ENCODE measurements around the gene NDUFS3.
"Not testable (repeated sequence)": the region's sequence is repeated elsewhere in the genome, so short reads cannot be mapped to it uniquely, and the experiment has no call there.

Gene NDUFS3

DNA sequence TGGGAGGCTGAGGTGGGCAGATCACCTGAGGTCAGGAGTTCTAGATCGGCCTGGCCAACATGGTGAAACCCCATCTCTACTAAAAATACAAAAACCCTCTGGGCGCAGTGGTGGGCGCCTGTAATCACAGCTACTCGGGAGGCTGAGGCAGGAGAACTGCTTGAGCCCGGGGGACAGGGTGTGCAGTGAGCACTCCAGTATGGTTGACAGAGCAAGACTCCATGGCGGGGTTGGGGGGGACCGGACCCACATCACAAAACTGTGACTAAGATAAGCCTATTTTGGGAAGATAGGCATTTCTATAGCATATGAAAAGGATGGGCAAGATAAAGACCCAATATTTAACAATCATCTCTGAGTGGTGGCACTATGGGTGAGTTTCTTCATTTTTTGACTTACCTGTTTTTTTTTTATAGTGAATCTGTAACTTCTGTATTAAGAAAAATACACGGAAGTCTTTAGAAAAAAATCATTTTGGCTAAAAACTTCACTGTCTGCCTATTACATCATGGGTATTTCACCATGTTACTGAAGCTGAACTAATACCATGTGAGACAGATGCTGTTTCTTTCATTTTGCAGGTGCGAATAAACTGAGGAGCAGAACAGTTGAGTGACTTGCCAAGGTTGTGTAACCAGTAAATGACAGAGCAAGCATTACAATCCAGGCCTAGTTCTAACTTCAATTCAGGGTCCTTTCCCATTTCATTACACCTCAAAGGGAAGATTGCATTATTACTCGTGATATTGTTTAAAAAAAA, 28.4 kb upstream of the NDUFS3 start:
- DNase-seq: peak in 1 of 2 experiments; percentile 63

DNA sequence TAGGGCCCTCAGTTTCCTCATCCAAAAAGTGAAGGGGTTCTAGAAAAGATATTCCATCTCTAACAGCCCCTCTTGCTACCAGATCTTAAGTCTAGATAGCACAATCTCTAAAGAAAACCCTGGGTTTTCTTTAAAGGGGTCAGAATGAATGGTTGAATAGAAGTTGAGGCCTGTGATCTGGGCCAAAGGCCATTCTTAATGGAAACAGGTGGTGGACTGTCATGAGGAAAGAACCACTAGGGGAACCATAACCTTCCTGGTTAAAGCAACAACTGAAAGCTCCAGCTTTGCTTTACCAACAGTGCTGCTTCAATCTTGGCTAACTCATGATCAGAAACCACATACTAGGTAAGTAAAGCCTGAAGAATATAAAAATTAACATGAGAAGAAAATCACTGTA, 27.8 kb upstream of the NDUFS3 start:
- DNase-seq: peak; percentile 34 to 50

More for the DNA sequence above, 28.4 kb upstream of the NDUFS3 start:
- TF ChIP-seq GATA1 (IDR thresholded peaks at IDR 0.05; ENCODE audit: low read depth, low read length): no peak
- no peak for TF ChIP-seq POLR2A (IDR thresholded peaks at IDR 0.05; ENCODE audit: low read length)

DNA sequence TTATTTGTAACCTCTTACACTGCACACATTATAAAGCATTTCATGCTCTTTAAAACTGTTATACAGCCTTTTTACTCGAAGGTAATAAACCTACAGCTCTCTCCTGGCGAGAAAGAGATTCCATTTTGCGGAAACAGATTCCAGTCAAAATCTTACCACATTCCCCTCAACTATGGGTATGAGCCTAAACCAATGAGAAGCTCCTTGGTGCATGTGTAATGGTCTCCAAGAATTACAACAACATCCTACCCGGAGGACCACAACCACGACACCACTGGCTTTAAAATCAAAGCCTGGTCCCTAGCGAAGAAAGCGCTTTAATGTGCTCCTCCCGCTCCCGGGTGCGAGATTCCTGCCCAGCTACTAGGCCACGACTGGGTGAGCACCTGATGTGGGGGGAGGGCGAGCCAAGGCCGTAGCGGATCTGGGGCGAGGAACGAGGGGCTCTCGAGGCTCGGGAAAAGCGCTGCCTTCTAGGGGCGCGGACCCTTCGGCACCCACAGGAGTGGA, 26.8 kb upstream of the NDUFS3 start:
- DNase-seq: peak in 1 of 2 experiments; percentile 50

More for the DNA sequence above, 27.8 kb upstream of the NDUFS3 start:
- TF ChIP-seq GATA1 (IDR thresholded peaks at IDR 0.05; ENCODE audit: low read depth, low read length) (no peak), POLR2A (IDR thresholded peaks at IDR 0.05; ENCODE audit: low read length) (no peak)

DNA sequence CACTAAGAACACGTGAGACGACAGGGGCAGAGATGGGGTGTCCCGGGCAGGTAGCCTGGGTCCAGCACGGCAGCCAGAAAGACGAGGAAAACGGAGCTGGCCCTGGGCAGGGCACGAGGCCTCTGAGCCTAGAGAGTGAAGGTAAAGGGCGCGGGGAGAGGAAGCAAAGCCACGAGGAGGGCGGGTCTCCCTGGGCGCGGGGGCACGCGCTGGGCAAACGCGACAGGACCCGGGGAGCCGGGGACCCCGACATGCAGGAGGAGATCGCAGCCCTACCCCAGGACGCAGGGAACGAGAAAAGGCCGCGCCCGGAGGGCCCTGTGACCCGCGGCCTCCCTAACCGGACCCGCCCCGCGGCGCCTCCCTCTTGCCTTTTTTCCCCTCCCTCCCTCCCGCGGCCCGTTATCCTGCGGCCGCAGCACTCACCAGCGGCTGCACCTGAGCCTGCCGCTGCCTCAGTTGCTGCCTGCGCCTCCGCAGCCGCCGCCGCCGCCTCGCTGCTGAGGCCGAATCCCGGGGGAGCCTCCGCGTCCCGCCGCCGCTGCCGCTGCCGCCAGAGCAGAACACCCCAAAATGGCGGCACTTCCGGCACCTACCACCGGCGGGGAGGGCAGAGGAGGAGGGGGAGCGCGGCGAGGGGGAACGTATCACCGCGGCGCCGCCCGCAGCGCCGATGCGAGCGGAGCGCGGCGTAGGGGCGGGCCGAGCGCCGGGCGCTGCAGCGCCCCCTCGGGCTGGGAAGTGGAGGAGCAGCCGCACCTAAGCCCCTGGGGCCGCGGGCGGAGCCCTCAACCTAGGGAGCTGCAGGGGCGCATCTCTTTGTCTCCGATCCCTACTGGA, 26.1 kb upstream of the NDUFS3 start, which contains the start of gene CELF1:
CELF1 (minus strand) TSS at position 567 of the 840 bp plus-strand sequence. CDS start 53,609 bp downstream, outside the sequence.
- peak; percentile 93 to 96 for DNase-seq
- TF ChIP-seq POLR2A (IDR thresholded peaks at IDR 0.05; ENCODE audit: low read length) (peak; percentile 29), GATA1 (IDR thresholded peaks at IDR 0.05; ENCODE audit: low read depth, low read length) (no peak)

More for the DNA sequence above, 26.8 kb upstream of the NDUFS3 start:
- no peak for TF ChIP-seq GATA1 (IDR thresholded peaks at IDR 0.05; ENCODE audit: low read depth, low read length)
- no peak for TF ChIP-seq POLR2A (IDR thresholded peaks at IDR 0.05; ENCODE audit: low read length)

DNA sequence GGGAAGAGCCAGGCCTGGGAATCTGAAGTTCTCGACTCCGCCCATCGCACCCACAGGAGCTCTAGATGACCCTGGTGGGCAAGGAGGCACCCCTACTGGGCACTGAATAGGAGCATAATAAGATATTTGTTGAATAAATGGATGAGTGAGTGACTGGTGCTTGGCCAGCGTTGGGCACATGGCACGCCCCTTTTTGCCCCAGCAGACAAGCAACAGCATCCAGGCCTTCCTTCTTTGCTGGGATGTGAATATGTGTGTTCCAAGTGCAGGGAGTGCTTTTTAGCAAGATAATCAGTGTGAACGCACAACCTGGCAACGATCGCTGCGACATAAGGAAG, 25.5 kb upstream of the NDUFS3 start:
- no peak for DNase-seq
- TF ChIP-seq POLR2A (IDR thresholded peaks at IDR 0.05; ENCODE audit: low read length) (no peak), GATA1 (IDR thresholded peaks at IDR 0.05; ENCODE audit: low read depth, low read length) (no peak)

DNA sequence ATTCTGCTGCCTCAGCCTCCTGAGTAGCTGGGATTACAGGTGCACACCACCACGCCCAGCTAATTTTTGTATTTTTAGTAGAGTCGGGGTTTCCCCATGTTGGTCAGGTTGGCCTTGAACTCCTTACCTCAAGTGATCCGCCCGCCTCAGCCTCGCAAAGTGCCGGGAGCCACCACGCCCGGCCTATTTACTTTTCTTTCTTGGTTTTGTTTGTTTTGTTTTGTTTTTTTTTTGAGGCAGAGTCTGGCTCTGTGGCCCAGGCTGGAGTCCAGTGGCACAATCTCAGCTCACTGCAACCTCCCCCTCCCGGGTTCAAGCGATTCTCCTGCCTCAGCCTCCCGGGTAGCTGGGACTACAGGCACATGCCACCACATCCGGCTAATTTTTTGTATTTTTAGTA, 21.9 kb upstream of the NDUFS3 start:
- not testable (repeated sequence) for DNase-seq

DNA sequence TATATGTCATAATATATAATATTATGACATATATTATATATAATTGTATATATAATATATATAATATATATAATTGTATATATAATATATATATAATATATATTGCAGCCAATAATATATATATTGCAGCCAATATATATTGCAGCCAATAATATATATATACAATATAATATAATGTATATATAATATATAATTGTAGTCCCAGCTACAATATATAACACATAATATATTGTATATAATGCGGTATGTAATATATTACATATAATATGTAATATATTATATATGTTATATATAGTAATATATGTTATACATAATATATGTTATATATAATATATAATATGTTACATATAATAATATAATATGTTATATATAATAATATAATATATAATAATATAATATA, 20.2 kb upstream of the NDUFS3 start:
- no peak for DNase-seq
- TF ChIP-seq POLR2A (IDR thresholded peaks at IDR 0.05; ENCODE audit: low read length) (no peak), GATA1 (IDR thresholded peaks at IDR 0.05; ENCODE audit: low read depth, low read length) (no peak)

DNA sequence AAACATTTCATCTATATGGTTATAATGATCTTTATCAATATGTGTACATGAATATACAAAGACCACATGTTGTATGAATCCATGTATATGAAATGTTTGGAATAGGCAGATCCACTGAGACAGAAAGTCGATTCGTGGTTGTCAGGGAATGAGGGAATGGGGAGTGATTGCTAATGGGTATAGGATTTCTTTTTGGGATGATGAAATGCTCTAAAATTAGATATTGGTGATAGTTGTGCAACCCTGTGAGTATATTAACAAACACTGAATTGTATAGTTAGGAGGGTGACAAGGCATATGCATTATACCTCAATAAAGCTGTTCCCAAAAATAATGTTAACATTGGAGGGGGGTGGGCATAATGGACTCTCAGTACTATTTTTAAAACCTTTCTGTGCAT, 18.4 kb upstream of the NDUFS3 start:
- DNase-seq: no peak
- TF ChIP-seq POLR2A (IDR thresholded peaks at IDR 0.05; ENCODE audit: low read length) (no peak), GATA1 (IDR thresholded peaks at IDR 0.05; ENCODE audit: low read depth, low read length) (no peak)

DNA sequence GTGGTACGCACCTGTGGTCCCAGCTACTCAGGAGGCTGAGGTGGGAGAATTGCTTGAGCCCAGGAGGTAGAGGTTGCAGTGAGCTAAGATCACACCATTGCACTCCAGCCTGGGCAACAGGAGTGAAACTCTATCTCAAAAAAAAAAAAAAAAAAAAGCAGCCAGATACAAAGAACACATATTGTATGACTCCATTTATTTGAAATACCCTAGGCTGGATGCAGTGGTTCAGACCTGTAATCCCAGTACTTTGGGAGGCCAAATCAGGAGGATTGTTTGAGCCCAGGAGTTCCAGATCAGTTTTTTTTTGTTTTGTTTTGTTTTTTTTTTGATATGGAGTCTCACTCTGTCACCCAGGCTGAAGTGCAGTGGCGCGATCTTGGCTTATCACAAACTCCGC, 16.5 kb upstream of the NDUFS3 start:
- DNase-seq: not testable (repeated sequence)

DNA sequence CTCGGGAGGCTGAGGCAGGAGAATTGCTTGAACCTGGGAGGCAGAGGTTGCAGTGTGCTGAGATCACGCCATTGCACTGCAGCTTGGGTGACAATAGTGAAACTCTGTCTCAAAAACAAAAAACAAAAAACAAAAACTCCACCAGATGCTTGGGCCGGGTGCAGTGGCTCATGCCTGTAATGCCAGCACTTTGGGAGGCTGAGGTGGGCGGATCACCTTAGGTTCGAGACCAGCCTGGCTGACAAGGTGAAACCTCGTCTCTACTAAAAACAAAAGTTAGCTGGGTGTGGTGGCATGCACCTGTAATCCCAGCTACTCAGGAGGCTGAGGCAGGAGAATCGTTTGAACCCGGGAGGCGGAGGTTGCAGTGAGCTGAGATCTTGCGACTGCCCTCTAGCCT, 14.5 kb upstream of the NDUFS3 start:
- DNase-seq: not testable (repeated sequence)

DNA sequence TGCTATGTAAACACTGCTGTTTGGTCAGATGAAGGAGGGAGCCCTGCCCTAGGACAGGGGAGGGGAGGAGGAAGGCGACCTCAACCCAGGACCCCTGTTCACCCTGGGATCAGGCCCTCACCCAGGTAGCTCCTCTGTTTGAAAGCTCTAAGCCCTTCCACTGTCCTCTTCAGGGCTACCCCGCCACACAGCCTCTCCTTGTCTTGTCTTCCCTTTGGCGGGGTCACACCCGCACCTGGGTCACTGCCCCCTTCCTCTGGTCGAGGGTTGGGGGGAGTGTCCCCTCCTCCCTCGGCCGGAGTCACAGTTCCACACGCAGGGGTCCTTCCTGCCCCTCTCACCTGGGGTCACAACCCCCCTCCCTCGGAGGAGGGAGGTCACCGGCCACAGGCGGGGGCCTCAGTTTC, 13.9 kb upstream of the NDUFS3 start:
- DNase-seq: no peak
- TF ChIP-seq GATA1 (IDR thresholded peaks at IDR 0.05; ENCODE audit: low read depth, low read length) (no peak), POLR2A (IDR thresholded peaks at IDR 0.05; ENCODE audit: low read length) (no peak)

DNA sequence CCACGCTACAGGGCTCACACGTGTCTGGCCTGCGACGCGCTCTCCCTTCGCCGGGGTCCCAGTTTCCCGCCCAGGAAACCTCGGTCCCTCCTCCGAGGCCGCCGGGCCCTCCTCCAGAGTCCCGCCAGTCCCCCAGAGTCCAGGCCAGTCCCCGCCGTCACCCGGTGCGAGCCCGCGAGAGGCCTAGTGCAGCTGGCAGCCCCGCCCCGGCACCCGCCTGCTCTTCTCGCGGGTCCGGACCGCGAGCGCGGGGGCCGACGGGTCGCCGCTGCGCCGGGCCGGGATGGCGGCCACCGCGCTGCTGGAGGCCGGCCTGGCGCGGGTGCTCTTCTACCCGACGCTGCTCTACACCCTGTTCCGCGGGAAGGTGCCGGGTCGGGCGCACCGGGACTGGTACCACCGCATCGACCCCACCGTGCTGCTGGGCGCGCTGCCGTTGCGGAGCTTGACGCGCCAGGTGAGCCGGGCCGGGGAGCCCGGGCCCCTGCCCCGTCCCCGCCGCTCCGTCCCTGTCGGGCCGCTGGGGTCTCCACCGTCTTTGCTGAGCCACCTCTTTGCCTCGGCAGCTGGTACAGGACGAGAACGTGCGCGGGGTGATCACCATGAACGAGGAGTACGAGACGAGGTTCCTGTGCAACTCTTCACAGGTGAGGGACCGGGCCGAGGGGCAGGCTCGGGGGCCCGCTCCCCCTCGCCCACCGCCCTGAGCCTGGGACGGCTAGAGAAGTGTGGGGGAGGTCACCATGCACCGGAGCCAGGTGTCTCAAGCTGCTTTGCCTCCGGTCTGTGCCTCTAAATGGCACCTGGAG, 13.3 kb upstream of the NDUFS3 start, which contains the start of gene PTPMT1:
PTPMT1 (plus strand) TSS at position 260 of the 809 bp plus-strand sequence; CDS start at position 284, 24 bp downstream.
- DNase-seq: peak; percentile 88 to 89
- no peak for TF ChIP-seq GATA1 (IDR thresholded peaks at IDR 0.05; ENCODE audit: low read depth, low read length)
- TF ChIP-seq POLR2A (IDR thresholded peaks at IDR 0.05; ENCODE audit: low read length): peak; percentile 82

DNA sequence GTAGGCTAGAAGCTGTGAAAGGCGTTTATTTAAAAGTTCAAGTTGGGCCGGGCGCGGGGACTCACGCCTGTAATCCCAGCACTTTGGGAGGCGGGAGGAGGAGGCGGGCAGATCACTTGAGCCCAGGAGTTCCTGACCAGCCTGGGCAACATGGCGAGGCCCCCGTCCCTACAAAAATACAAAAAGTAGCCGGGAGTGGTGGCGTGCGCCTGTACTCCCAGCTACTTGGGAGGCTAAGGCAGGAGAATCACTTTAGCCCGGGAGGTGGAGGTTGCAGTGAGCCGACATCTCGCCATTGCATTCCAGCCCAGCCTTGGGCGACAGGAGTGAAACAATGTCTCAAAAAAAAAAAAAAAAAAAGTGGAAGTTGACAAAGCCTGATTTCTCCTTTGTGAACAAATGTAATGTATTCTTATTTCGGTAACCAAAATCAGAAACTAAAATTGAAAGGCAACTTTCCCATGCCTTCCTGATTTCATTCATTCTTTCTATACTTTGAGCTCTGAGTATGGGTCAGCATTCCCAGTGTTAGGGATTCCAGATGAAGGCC, 12.7 kb upstream of the NDUFS3 start:
- TF ChIP-seq GATA1 (IDR thresholded peaks at IDR 0.05; ENCODE audit: low read depth, low read length) (no peak), POLR2A (IDR thresholded peaks at IDR 0.05; ENCODE audit: low read length) (no peak)
- peak; percentile 53 to 62 for DNase-seq

DNA sequence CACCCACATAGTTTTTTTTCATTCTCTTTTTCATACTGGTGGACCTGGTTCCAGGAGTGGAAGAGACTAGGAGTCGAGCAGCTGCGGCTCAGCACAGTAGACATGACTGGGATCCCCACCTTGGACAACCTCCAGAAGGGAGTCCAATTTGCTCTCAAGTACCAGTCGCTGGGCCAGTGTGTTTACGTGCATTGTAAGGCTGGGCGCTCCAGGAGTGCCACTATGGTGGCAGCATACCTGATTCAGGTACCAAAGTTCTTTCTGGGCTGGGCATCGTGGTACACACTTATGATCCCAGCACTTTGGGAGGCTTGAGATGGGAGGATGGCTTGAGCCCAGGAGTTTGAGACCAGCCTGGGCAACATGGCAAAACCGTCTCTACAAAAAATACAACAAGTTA, 9.2 kb upstream of the NDUFS3 start:
- TF ChIP-seq GATA1 (IDR thresholded peaks at IDR 0.05; ENCODE audit: low read depth, low read length): no peak
- TF ChIP-seq POLR2A (IDR thresholded peaks at IDR 0.05; ENCODE audit: low read length): no peak
- no peak for DNase-seq
